HG03521 (cell line): Measurements from ENCODE around the gene CDH8.
"Not testable (repeated sequence)": the region's sequence is repeated elsewhere in the genome, so short reads cannot be mapped to it uniquely, and the experiment has no call there.

Experiments used
- ATAC-seq: cut with Tn5 transposase; IDR thresholded peaks from one replicate; pipeline ENCODE4 v1.9.1; 2021; ENCODE audit warnings: mild to moderate bottlenecking, moderate library complexity; ENCODE audit not compliant: unreplicated experiment

Gene CDH8

GRCh38 chr16:61797961-61798507 is 238.2 kb downstream of the CDH8 start:
- ATAC-seq: no peak

DNA sequence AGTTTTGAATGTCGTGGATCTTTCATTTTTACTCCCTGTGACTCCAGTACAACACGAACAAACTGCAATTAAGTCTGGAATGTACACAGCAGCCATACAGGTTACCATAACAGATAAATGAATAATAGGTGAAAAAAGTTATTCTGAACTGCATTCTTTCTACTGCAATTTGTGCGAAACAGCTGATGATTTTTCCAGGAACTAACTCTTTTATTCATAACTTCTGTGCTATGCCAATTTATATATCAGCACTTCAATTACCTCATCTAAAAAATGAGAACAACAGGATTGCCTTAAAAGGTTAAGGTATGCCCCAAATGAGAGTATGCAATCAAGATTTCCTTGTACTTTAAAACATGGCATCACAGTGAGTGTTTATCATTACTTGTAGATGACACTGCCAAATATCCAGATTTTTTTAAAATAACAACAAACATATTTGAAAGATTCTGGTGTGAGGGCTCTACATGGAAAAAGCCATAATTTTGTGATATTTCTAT is 238.9 kb downstream of the CDH8 start:
- ATAC-seq: no peak

DNA sequence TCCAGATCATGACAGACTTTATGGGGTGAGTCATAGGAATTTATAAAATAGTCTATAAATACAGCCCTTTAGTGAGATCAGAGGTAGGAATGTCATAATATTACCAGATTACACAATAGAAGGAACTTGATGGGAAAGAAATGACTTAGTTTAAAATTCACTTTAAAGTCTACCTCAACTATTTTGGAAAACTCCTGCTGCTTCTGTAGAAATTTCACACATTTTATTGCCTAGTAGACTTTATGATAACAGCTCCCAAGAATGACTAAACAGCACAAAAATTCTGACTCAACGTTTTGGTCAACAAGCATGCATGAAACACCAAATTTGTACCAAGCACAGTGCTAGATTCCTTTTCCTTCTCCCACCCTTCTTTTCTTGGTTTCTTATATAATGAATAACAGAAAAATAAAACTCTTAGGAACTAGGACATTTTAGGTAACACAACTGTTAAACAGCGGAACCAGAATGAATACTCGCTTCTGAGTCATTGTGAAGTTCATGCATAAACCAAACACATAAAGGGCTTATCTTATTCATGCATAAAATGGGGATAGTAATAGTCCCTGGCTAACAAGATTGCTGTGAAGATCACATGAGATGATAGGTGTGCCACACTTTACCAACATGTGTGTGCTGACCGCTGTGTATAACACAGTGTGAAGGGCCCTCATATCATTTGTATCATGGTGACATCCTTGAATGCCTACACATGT is 243.9 kb downstream of the CDH8 start:
- ATAC-seq: no peak

GRCh38 chr16:61791464-61791863 is 244.8 kb downstream of the CDH8 start:
- ATAC-seq: no peak

DNA sequence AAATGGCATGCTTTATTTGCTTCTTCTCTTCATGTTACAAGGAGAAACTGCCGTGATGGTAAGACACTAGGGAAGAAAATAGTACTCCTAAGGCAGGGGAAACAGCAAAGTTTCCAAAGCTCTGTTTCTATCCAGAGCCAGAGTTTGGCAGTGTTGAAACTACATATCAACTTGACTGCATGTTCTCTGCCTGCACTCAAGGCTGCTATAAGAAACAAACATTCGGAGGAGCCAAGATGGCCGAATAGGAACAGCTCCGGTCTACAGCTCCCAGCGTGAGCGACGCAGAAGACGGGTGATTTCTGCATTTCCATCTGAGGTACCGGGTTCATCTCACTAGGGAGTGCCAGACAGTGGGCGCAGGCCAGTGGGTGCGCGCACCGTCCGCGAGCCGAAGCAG is 254.4 kb downstream of the CDH8 start:
- not testable (repeated sequence) for ATAC-seq

GRCh38 chr16:61780161-61780560 is 256.1 kb downstream of the CDH8 start:
- no peak for ATAC-seq

GRCh38 chr16:61770301-61770700 is 265.9 kb downstream of the CDH8 start:
- ATAC-seq: no peak

- no peak for ATAC-seq
These were observed 272.2 kb downstream of the CDH8 start for GRCh38 chr16:61763991-61764390.

GRCh38 chr16:61763013-61763412 is 273.2 kb downstream of the CDH8 start:
- ATAC-seq: no peak

GRCh38 chr16:61730997-61731396 is 305.2 kb downstream of the CDH8 start:
- ATAC-seq: no peak

GRCh38 chr16:61726701-61727100 is 309.5 kb downstream of the CDH8 start:
- ATAC-seq: no peak

DNA sequence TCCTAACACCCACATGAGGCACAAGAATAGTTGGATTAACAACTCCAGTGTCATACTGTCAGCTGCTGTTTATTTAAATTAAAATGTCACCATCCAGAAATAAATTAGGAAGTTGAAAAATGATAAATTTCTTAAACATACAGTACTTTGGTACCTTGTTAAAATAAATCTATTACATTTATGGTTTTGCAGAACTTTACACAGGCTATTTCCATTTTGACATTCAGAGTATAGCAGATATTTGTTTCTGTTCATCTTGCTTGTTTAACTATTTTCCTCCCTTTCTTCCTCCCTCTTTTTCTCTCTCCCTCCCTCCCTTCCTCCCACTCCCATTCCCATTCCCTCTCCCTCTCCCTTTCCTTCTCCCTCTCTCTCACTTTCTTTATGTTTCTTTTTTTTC is 310.1 kb downstream of the CDH8 start:
- no peak for ATAC-seq

GRCh38 chr16:61721544-61721943 is 314.7 kb downstream of the CDH8 start:
- ATAC-seq: no peak

GRCh38 chr16:61715393-61715792 is 320.8 kb downstream of the CDH8 start:
- no peak for ATAC-seq

- ATAC-seq: no peak
These were observed 322.5 kb downstream of the CDH8 start for GRCh38 chr16:61713787-61714186.

GRCh38 chr16:61699640-61700039 is 336.6 kb downstream of the CDH8 start:
- not testable (repeated sequence) for ATAC-seq

DNA sequence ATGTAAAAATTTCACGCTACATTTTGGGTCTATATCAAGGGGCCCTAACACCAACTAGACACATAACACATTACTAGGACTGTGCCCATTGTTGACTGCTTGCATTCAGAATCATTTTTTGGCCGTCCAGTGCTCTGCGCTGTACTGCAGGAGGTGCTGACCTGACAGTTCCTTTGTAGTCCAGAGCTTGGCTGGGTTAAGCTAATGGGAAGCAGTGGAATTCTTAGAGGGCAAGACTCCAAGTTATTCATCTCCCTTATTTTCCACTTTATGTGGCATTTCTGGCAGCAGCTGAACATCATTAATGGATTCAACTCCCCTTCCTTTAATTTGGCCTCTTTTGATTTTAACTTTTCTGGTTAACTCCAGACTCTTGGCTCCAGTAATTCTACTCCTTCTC is 351.7 kb downstream of the CDH8 start:
- no peak for ATAC-seq

GRCh38 chr16:61681673-61682072 is 354.6 kb downstream of the CDH8 start:
- no peak for ATAC-seq

GRCh38 chr16:61681124-61681523 is 355.1 kb downstream of the CDH8 start:
- ATAC-seq: no peak

DNA sequence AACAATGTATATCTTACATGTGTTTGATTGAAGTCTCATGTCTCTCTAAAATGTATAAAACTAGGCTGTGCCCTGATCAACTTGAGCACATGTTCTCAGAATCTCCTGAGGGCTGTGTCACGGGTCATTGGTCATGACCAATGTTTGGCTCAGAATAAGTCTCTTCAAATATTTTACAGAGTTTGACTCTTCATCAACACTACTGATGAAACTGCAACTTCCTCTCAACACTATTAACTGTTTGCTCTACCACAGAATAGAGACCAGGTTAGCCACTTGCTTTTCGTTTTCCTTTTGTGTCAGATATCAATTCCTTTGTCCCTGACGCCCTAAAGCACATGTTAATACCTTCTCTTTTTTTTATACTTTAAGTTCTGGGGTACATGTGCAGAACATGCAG is 358.1 kb downstream of the CDH8 start:
- ATAC-seq: no peak

DNA sequence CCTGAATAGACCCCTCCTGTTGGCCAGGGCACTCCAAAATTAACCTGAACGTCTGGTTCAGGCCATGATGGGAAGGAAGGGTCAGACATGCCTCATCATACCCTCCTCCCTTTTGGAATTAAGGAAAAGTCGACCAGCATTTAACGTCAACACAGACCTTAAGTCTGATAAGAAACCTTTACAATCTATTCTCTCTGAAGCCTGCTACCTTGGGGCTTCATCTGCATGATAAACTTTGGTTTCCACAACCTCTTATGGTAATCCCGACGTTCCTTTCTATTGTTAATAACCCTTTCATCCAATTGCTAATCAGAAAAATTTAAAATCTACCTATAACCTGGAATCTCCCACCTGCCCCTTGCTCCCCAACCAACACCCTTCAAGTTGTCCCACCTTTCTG is 358.5 kb downstream of the CDH8 start:
- no peak for ATAC-seq

GRCh38 chr16:61676740-61677139 is 359.5 kb downstream of the CDH8 start:
- no peak for ATAC-seq

GRCh38 chr16:61671161-61671560 is 365.1 kb downstream of the CDH8 start:
- no peak for ATAC-seq
